GM12892 (cell line): ENCODE measurements around the gene ADGRE1.
"Not testable (repeated sequence)": the region's sequence is repeated elsewhere in the genome, so short reads cannot be mapped to it uniquely, and the experiment has no call there.

Experiments used
- DNase-seq: peaks from one replicate; pipeline ENCODE4 v3.0.0; 2011; ENCODE audit not compliant: insufficient read length
- FAIRE-seq: peaks from 2 replicates; lab custom pipeline; 2011; peaks lifted over from hg19 to GRCh38; lab: Jason Lieb, UNC
- POLR2A ChIP-seq: IDR thresholded peaks from 2 replicates; pipeline ENCODE4 v1.6.1; 2011; ENCODE audit warnings: low read depth, low read length, control low read depth
- POLR2AphosphoS5 ChIP-seq: IDR thresholded peaks from 2 replicates; pipeline ENCODE4 v1.6.1; 2011; ENCODE audit warnings: low read depth, low read length, control low read depth
- TAF1 ChIP-seq: IDR thresholded peaks from 2 replicates; pipeline ENCODE4 v1.6.1; 2011; ENCODE audit warnings: low read depth, mild to moderate bottlenecking, control low read depth, low read length, borderline replicate concordance

ADGRE1 gene

DNA sequence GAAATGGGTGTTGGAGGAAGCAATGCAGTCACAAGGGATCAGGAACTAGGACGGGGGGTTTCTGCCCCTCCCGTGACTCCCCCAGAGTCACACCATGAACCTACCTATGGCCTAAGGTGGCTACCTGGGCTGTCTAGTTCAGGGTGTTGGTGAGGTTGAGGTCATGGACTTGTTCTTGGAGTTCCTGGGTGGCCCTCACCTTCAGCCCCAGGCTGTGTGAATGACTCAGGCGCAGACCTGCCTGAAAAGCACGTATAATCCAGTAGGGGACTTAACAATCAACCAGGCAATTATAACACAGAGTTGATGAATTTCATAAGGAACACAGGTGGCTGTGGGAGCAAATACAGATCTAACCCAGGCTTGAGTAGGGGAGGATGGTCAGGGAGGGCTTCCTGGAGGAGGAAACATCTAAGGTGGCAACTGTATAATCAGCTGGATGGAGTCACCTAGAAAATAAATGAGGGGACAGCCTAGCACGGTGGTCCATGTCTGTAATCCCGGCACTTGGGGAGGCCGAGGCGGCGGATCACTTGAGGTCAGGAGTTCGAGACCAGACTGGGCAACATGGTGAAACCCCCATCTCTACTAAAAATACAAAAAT lies 25.6 kb upstream of the ADGRE1 start:
- DNase-seq: no peak
- FAIRE-seq: no peak
- TF ChIP-seq POLR2AphosphoS5 (no peak), POLR2A (no peak), TAF1 (no peak)

DNA sequence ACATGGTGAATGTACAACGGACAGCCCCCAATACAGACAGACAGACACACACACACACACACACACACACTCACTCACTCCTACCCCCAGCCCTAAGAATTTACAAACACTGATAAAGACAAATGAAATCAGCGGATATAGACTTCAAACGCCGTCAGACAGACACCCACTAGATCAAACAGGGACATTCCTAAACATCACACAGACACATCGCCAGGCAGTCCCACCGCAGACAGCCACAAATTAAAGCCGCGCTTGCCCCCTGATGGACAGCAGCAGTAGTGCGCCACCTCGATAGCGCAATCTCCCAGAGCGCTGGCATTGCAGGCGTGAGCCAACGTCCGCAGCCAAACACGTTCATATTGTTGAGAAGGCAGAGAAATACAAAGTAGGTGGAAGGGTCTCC lies 24.7 kb upstream of the ADGRE1 start:
- TF ChIP-seq POLR2AphosphoS5 (0 out of 2 replicates have a peak, but pooled peaks have one; percentile 5), TAF1 (no peak)
- FAIRE-seq (peak; percentile 92), DNase-seq (peak; percentile 67)

DNA sequence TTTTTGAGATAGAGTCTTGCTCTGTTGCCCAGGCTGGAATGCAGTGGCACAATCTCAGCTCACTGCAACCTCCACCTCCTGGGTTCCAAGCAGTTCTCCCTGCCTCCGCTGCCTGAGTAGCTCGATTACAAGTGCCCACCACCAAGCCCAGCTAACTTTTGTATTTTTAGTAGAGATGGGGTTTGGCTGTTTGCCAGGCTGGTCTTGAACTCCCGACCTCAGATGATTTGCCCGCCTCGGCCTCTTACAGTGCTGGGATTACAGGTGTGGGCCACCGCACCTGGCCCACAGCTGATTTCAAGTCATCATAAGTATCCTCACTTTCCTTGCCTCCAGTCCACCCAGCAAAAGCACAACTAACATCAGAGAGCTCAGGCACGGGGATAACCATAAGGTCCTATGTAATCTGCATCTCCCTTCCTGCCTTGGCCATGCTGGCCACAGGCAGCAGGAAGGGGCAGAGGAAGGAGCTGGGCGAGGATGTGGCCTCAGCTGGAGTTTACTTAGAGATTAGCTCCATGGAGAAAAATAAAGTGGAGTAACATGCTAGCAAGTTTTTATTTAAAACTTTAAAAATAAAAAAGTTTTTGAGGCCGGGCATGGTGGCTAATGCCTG lies 22.9 kb upstream of the ADGRE1 start:
- FAIRE-seq (no peak), DNase-seq (no peak)
- TF ChIP-seq POLR2A (no peak), POLR2AphosphoS5 (no peak), TAF1 (no peak)

DNA sequence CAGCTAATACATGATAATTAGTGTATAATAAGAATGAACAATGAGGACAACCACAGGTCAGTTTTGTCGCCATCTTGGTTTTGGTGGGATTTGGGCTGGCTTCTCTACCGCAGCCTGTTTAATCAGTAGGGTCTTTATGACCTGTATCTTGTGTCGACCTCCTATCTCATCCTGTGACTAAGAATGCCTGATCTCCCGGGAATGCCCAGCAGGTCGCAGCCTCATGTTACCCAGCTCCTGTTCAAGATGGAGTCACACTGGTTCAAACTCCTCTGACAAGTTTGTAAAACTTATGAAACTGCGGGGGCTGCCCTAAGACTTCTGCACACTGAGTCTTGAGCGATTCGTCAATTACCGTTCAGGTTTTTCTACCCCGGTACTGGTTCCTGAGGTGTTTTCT lies 21.5 kb upstream of the ADGRE1 start:
- TF ChIP-seq POLR2AphosphoS5 (no peak), POLR2A (no peak), TAF1 (no peak)
- DNase-seq: no peak
- FAIRE-seq: no peak

DNA sequence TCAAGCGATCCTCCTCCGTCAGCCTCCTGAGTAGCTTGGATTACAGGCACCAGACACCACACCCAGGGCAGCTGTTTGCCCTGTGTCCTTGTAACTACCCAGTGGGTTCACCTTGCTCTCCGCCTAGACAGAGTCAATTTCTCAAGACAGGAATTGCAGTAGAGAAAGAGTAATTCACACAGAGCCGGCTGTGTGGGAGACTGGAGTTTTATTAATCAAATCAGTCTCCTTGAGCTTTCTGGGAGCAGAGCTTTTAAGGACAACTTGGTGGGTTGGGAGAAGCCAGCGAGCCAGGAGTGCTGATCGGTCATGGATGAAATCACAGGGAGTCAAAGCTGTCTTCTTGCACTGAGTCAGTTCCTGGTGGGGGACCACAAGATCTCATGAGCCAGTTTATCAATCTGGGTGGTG lies 20.6 kb upstream of the ADGRE1 start:
- FAIRE-seq (no peak), DNase-seq (no peak)
- TF ChIP-seq POLR2A (no peak), TAF1 (no peak), POLR2AphosphoS5 (no peak)

DNA sequence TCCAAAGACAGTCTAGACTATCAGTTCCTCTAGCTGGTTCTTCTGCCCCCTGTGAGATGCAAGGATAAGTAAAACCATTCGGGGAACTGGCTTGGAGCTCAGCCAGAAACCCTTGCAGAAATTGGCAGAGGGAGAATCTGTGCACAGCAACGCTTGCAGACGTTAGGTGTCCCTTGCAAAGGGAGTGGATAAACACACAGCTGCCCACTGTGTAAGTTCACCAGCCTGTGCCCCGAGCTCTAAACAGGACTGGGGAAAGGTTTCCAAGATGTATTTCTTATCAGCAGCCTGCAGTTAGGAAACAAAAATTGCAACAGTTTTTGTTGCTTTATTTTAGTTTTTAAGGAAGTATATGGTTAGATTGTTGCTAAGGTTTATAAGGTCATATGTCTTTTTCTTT lies 19.0 kb upstream of the ADGRE1 start:
- FAIRE-seq (no peak), DNase-seq (no peak)
- TF ChIP-seq TAF1 (no peak), POLR2A (no peak), POLR2AphosphoS5 (no peak)

DNA sequence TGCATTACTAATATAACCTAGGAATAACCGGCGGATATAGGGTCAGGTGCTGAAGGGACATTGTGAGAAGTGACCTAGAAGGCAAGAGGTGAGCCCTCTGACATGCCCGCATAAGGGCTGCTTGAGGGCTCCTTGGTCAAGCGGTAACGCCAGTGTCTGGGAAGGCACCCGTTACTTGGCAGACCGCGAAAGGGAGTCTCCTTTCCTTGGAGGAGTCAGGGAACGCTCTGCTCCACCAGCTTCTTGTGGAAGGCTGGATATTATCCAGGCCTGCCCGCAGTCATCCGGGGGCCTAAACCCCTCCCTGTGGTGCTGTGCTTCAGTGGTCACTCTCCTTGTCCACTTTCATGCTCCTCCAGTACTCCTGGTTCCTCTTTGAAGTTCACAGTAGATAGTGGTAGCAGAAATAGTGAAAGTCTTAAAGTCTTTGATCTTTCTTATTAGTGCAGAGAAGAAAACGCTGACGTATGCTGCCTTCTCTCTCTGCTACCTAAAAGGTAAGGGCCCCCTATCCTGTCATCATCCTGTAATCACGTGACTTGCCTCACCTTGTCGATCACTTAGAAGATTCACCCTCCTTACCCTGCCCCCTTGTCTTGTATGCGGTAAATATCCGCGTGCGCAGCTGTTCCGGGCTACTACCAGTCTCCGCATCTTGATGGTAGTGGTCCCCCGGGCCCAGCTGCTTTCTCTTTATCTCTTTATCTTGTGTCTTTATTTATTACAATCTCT lies 18.1 kb upstream of the ADGRE1 start:
- FAIRE-seq: not testable (repeated sequence)

DNA sequence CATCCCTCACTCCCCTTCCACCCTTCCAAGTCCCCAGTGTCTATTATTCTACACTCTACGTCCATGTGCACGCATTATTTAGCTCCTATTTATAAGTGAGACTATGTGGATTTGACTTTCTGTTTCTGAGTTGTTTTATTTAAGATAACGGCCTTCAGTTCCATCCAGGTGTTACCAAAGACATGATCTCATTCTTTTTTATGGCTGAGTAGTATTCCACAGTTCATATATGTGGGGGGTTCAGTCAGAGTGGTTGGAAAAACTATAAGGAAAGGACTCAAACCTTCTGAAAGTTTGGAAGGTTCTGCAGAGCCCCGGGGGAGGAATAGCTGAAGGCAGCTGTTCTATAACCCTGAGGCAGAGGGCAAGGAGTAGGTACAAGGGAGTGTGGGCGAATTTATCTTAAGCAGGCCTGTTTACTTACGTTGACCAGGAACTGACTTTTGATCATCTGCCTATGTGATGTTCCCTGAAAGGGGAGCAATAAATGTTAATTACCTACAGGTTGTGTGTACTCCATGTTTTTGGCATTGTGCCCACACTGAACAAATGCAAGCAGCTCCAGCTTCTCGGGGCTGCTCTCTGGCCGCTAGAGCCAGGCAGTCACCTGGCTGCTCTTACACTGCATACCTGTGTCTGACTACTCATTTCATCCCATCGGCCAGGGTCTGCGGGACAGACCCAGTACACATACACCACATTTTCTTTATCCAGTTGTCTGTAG lies 13.5 kb upstream of the ADGRE1 start:
- TF ChIP-seq POLR2AphosphoS5 (no peak), POLR2A (no peak)
- DNase-seq (no peak), FAIRE-seq (no peak)

More for the DNA sequence above, 18.1 kb upstream of the ADGRE1 start:
- not testable (repeated sequence) for DNase-seq

DNA sequence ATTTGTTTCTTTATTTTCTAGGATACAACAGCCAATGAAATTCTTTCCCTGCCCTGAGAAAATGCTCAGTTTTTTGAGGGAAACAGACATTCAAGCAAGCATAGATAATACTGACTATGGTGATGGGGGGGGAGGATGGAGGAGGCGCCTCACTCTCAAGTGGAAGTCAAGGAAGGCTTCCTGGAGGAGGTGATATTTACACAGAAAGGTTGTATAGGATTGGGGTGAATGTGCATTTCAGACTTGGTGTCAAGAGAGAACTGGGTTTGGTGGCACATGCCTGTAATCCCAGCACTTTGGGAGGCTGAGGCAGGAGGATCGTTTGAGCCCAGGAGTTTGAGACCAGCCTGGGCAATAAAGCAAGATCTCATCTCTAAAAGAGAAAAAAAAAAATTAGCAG lies 12.2 kb upstream of the ADGRE1 start:
- TF ChIP-seq TAF1 (no peak), POLR2AphosphoS5 (no peak), POLR2A (no peak)

DNA sequence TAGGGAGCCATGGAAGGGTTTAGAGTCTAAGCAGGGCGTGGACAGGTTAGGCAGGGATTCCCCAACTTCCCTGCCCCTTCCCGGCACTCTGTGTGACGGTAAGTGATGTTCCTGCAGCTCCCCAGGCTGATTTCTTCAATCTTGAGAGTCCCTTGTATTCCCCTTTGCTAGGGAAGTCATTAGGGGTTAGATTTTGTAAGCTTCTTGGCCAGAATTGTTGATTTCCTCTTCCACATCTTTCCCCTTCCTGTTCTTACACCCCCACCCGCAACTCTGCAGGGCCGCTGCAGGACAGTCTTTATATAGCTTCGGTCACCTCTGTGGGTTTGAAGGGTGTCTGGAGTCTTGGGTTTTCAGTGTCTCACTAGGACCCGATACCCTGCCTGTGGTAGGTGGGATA lies 10.6 kb upstream of the ADGRE1 start:
- DNase-seq: no peak
- TF ChIP-seq POLR2A (no peak), TAF1 (no peak), POLR2AphosphoS5 (no peak)
- FAIRE-seq: no peak

More for the DNA sequence above, 12.2 kb upstream of the ADGRE1 start:
- FAIRE-seq (no peak), DNase-seq (no peak)

DNA sequence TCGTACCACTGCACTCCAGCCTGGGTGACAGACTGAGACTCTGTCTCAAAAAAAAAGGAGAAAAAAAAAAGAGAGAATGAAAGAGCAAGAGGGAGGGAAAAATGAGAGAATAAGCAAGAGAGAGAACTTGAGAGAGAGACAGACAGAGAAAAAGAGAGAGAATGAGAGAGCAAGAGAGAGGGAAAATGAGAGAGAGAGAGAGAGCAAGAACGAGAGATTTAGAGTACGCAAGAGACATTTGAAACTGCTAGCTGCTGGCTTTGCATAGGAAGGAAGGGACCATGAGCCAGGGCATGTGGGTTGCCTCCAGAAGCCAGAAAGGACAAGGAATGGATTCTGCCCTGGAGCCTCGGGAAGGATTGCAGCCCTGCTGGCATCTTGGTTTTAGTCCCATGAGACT lies 9.6 kb upstream of the ADGRE1 start:
- FAIRE-seq (no peak), DNase-seq (no peak)
- TF ChIP-seq POLR2A: no peak
- no peak for TF ChIP-seq TAF1
- no peak for TF ChIP-seq POLR2AphosphoS5

DNA sequence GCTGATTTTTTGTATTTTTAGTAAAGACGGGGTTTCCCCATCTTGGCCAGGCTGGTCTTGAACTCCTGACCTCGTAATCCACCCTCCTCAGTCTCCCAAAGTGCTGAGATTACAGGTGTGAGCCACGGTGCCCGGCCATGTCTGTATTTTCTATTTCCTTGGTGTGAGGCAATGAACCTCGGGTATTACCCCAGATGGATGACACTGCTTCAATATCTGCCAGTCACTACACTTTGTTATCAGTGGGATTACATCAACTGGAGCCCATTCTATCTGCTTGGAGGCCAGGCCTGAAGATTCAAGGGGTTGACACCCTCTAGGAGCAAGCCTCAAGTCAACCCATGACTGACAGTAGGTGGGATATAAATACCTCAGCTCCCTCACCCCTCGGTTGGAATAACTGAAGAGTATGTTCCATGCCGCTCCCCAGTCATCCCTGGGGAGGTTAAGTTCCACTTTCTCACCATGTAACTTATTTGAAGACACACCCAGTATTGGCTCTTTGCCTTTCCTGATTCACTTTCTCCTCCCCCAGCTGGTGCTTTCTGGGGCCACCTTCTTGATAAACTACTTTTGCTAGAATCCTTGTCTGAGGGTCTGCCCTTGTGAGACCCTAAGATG lies 992 bp upstream of the ADGRE1 start:
- TF ChIP-seq TAF1 (no peak), POLR2A (no peak), POLR2AphosphoS5 (no peak)
- FAIRE-seq (no peak), DNase-seq (no peak)

DNA sequence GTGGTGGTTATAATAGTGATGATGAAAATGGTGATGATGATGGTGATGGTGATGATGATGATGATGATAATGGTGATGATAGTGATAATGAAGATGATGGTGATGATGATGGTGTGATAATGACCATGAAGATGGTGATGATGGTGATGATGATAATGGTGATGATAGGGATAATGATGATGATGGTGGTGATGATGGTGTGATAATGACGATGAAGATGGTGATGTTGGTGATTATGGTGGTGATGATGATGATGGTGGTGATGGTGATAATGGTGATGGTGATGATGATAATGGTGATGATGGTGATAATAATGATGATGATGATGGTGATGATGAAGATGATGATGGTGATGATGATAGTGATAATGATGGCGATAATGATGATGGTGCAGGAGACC lies 1.6 kb downstream of the ADGRE1 start:
- FAIRE-seq: no peak
- TF ChIP-seq TAF1: no peak
- TF ChIP-seq POLR2A: no peak
- DNase-seq: no peak
